DND-41 (cell line): ENCODE results near the gene SYNE3.

ENCODE experiments used
- CTCF ChIP-seq: IDR thresholded peaks from 2 replicates; pipeline ENCODE4 v1.5.1; 2012; ENCODE audit warnings: borderline replicate concordance, low read length, moderate library complexity, mild to moderate bottlenecking; ENCODE audit not compliant: poor library complexity, severe bottlenecking; ENCODE audit errors: extremely low read depth
- EZH2 ChIP-seq: IDR thresholded peaks from 3 replicates; pipeline ENCODE4 v1.6.1; 2012; ENCODE audit warnings: borderline replicate concordance, low read depth, mild to moderate bottlenecking, moderate library complexity, low read length, inconsistent platforms; ENCODE audit not compliant: severe bottlenecking

- no peak for TF ChIP-seq CTCF
- TF ChIP-seq EZH2 = no peak
Measured at GRCh38 chr14:95480109-95480886, 36.2 kb downstream of the SYNE3 start.
